ENCODE results near the gene ST8SIA5. TPM values are rescaled to one million over a fixed set of nuclear protein-coding genes. Genes with fewer than 3 reads are reported as not detected.

The ST8SIA5 gene
- total and polyA plus RNA-seq, 10 donors: under 0.01 to 0.30 (median 0.07) TPM; not detected in 3

DNA sequence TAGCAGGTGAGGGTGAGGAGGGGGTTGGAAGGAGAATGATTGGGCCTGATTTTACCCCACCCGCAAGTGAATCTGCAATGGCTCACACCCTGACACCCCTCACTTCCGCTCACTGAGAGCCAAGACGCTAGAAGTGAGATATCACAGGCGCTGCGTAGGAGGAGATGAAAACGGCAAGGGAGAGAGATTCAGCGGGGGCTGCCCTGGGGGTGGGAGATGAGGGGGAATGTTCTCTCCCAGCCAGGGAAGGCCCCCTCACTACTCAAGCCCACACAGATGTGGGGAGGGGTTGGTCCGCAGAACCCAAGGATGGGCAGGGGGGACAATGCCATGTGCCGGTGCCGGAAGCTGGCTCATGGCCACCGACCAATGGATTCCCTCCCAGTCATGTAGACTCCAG is 132.7 kb downstream of the ST8SIA5 start:
- intact Hi-C loops (cut with DNase I; ENCODE audit: low total_unique reads): no loop called here
- no peak for TF ChIP-seq CTCF (IDR thresholded peaks at IDR 0.05 in 8 of 11, conservative IDR thresholded peaks at IDR 0.05 in 3 of 11)
- Histone ChIP-seq H3K4me1 (peaks cover 18 to 34% (median 26%) of the 10 kb centered on the region in 6 donors), H3K27me3 (replicated peaks in 1 of 7) (no peaks in the 10 kb centered on the region), H3K4me3 (no peak overlapping the region), H3K36me3 (no peaks in the 10 kb centered on the region), H3K27ac (peak overlapping the region in 3 of 8 donors; percentile 20 to 47 (median 38)), H3K9me3 (no peaks in the 10 kb centered on the region)
- no peak for DNase-seq
- WGBS, 5 donors: 64 to 84% (median 75%) methylated on average over 11 of the region's 11 CpGs

GRCh38 chr18:46623541-46623940 is 133.3 kb downstream of the ST8SIA5 start:
- intact Hi-C loops (cut with DNase I; ENCODE audit: low total_unique reads): no loop called here
- Histone ChIP-seq H3K36me3 (no peaks in the 10 kb centered on the region), H3K9me3 (no peaks in the 10 kb centered on the region), H3K27ac (peak overlapping the region in 4 of 8 donors; percentile 20 to 47 (median 32)), H3K4me3 (no peak overlapping the region), H3K27me3 (replicated peaks in 1 of 7) (no peaks in the 10 kb centered on the region), H3K4me1 (peaks cover 18 to 34% (median 26%) of the 10 kb centered on the region in 6 donors)
- peak; percentile 88 for DNase-seq
- TF ChIP-seq POLR2AphosphoS5 (IDR thresholded peaks at IDR 0.05) (peak; percentile 74 to 86 (median 79)), POLR2A (IDR thresholded peaks at IDR 0.05) (no peak), CTCF (IDR thresholded peaks at IDR 0.05 in 8 of 11, conservative IDR thresholded peaks at IDR 0.05 in 3 of 11) (no peak)
- 10 to 22% (median 15%) methylated on average over 7 to 10 of the region's 10 CpGs for WGBS, 5 donors

DNA sequence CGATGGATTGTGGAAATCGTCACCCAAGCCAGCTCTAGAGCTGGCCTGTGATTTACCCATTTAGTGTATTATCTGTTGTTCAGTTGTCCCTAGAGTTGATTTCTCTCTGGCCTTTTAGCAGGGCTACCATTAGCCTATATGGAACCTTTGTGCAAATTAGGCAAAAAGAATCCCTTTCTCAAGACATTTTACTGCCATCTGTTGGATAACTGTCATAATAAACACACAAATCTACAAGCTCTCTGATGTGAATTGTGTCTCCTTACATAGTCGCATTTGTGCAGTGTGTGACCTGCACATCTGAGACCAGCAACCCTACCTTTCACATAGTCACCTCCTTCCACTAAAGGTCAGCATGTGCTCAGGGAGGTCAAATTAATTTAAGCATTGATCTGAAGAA is 133.9 kb downstream of the ST8SIA5 start:
- 71 to 87% (median 80%) methylated on average over 3 of the region's 3 CpGs for WGBS, 5 donors
- intact Hi-C loops (cut with DNase I; ENCODE audit: low total_unique reads): no loop called here
- Histone ChIP-seq H3K36me3 (no peaks in the 10 kb centered on the region), H3K4me3 (no peak overlapping the region), H3K4me1 (peaks cover 18 to 34% (median 26%) of the 10 kb centered on the region in 6 donors), H3K9me3 (no peaks in the 10 kb centered on the region), H3K27ac (peak overlapping the region in 3 of 8 donors; percentile 20 to 38 (median 27)), H3K27me3 (replicated peaks in 1 of 7) (no peaks in the 10 kb centered on the region)
- no peak for DNase-seq
- TF ChIP-seq CTCF (IDR thresholded peaks at IDR 0.05 in 8 of 11, conservative IDR thresholded peaks at IDR 0.05 in 3 of 11) (peak in 3 of 11 experiments; percentile 2 to 11 (median 9)), POLR2AphosphoS5 (IDR thresholded peaks at IDR 0.05) (no peak), POLR2A (IDR thresholded peaks at IDR 0.05) (no peak)

GRCh38 chr18:46622451-46622850 is 134.4 kb downstream of the ST8SIA5 start:
- H3K9me3 ChIP-seq: no peaks in the 10 kb centered on the region
- WGBS, 5 donors: 95 to 99% (median 96%) methylated on average over 4 of the region's 4 CpGs
- DNase-seq: no peak
- no peaks in the 10 kb centered on the region for H3K36me3 ChIP-seq
- intact Hi-C loops (cut with DNase I; ENCODE audit: low total_unique reads): no loop called here
- TF ChIP-seq CTCF (IDR thresholded peaks at IDR 0.05 in 8 of 11, conservative IDR thresholded peaks at IDR 0.05 in 3 of 11): no peak
- TF ChIP-seq POLR2A (IDR thresholded peaks at IDR 0.05): no peak
- TF ChIP-seq POLR2AphosphoS5 (IDR thresholded peaks at IDR 0.05): no peak
- no peak overlapping the region for H3K4me3 ChIP-seq
- H3K27me3 ChIP-seq (replicated peaks in 1 of 7): no peaks in the 10 kb centered on the region
- H3K4me1 ChIP-seq: peaks cover 18 to 34% (median 26%) of the 10 kb centered on the region in 6 donors
- H3K27ac ChIP-seq: peak overlapping the region in 1 of 8 donors; percentile 38
